D721Med (cell line): ENCODE results near the gene ARVCF.

Experiments
- DNase-seq: peaks from one replicate; pipeline ENCODE4 v3.0.0; 2011; ENCODE audit warnings: low spot score; ENCODE audit not compliant: insufficient read length
- FAIRE-seq: peaks from 2 replicates; lab custom pipeline; 2011; peaks lifted over from hg19 to GRCh38; lab: Jason Lieb, UNC
- TF ChIP-seq, protein P1 (sequence below): IDR thresholded peaks from 2 replicates; pipeline ENCODE4 v1.5.1; 2012; ENCODE audit warnings: mild to moderate bottlenecking, control low read depth; ENCODE audit not compliant: insufficient read depth; ENCODE audit errors: missing control alignments

The ARVCF gene

DNA sequence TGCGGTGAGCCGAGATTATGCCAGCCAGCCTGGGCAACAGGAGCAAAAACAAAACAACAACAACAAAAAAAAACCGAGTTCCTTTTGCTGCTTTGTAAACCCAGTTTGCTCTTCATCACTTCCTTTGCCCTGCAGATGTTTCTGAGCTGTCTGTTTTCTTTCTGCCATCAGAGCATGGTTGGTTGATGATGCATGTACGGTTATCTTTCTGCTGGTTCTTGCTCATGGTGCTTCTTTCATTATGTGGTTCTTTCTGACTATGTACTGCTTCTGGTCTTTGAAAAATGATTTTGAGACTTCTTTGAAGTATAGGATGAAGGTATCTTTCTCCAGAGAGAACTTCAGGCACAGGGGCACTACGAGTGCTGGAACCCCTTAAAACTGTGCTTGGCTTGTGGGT is 17.5 kb upstream of the ARVCF start:
- TF ChIP-seq, protein P1, sequence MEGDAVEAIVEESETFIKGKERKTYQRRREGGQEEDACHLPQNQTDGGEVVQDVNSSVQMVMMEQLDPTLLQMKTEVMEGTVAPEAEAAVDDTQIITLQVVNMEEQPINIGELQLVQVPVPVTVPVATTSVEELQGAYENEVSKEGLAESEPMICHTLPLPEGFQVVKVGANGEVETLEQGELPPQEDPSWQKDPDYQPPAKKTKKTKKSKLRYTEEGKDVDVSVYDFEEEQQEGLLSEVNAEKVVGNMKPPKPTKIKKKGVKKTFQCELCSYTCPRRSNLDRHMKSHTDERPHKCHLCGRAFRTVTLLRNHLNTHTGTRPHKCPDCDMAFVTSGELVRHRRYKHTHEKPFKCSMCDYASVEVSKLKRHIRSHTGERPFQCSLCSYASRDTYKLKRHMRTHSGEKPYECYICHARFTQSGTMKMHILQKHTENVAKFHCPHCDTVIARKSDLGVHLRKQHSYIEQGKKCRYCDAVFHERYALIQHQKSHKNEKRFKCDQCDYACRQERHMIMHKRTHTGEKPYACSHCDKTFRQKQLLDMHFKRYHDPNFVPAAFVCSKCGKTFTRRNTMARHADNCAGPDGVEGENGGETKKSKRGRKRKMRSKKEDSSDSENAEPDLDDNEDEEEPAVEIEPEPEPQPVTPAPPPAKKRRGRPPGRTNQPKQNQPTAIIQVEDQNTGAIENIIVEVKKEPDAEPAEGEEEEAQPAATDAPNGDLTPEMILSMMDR, result no peak
- FAIRE-seq (no peak), DNase-seq (no peak)

- DNase-seq (no peak), FAIRE-seq (no peak)
- TF ChIP-seq, protein P1, result no peak
Observed at GRCh38 chr22:20033045-20033706, 16.6 kb upstream of the ARVCF start.

DNA sequence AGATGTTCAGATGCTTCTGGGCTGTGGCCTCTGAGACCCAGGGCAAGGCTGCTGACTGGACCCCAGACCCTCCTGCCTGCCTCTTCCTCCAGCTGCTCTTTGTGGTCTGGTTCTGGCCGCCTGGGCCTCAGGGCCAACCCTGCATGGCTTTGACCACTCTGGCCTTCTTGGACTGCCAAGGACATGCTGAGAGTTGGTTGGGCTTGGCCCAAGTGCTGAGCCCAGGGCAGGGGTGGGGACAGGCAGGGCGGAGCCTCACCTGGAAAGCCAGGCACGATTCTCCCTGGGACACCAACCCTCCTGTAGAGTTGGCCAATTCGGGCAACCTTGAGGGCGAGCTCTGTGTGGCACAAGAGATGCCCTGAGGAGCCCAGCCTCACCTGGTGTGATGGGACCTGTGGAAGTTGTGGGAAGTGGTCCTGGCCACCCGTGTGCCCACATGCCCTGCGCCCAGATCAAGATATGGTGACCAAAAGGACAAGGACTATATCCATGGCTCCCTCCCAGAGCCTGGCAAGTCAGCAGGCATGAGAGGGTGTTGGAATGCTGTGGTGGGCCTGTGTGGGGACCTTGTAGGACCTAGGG is 15.9 kb upstream of the ARVCF start:
- TF ChIP-seq, protein P1, result no peak
- FAIRE-seq (no peak), DNase-seq (no peak)

- FAIRE-seq (no peak), DNase-seq (no peak)
- TF ChIP-seq, protein P1, result no peak
Observed at GRCh38 chr22:20031732-20032406, 15.2 kb upstream of the ARVCF start.

- TF ChIP-seq, protein P1, result no peak
- DNase-seq (no peak), FAIRE-seq (no peak)
Observed at GRCh38 chr22:20029550-20030225, 13.1 kb upstream of the ARVCF start.

DNA sequence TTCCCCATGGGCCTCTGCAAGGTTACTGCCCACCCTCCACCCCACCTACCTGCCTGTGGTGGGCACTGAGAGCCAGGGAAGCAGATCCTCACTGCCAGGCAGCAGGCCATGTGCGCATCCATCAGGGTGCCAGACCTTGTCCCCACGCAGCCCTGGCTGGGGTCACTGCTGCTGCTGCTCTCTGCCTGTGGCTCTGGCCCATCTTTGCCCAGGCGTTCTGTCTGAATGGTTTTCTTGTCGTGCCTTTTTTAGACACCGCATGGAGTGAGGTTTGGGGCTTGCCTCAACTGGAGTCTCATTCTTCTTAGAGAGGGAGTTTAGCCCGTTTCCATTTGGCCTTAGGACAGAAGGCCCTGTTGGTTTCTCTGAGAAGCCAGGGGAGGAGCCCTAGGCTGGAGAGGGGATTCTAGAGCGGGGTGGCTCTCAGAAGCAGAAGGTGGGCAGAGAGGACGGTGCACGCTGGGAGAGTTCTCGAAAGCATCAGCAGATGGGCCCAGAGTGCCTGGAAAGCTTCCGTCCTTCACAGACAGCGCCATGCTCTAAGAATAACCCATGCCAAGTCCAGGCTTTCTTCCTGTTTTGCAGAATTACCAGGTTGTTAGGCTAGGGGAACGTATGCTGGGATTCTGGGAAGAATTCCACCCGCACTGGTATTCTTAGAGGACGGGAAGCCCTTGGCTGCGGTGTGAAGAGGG is 12.4 kb upstream of the ARVCF start:
- TF ChIP-seq, protein P1, result no peak

More for the DNA sequence above, 12.4 kb upstream of the ARVCF start:
- DNase-seq (no peak), FAIRE-seq (no peak)
